Fibroblast of skin of abdomen (primary cell): ENCODE data around the gene ABCC8.

Experiments
- DNase-seq: peaks from one replicate; pipeline ENCODE4 v3.0.0-alpha.2; 2013

Gene ABCC8

GRCh38 chr11:17469998-17470397, 6.6 kb downstream of the ABCC8 start:
- DNase-seq = no peak

- no peak for DNase-seq
These were observed 8.5 kb downstream of the ABCC8 start for GRCh38 chr11:17468122-17468521.

DNA sequence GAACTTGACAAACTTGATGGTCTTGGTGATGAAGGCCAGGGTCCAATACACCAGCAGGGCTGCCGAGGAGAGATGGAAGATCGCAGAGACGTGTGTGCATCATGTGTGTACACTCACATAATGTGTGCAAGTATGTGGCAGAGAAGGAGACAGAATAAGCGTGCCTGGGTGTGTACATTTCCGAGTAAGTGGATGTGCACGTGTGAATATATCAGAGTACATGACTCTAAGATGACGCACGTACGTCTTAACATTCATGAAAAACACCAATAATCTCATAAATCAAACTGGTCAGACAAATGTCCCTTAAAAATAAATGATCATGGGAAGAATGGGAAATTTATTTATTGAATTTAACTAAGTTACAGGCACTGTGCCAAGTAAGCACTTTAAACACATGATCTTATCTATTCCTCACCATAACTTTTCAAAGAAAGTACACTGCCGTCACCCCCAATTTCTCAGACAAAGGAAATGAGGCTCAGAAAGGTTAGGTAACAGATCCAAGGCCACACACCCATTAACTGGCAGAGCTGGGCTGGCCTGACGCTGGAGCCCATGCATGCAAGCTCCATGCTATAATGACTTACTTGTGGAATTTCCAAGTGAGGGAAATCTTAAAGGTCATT, 13.0 kb downstream of the ABCC8 start:
- no peak for DNase-seq

DNA sequence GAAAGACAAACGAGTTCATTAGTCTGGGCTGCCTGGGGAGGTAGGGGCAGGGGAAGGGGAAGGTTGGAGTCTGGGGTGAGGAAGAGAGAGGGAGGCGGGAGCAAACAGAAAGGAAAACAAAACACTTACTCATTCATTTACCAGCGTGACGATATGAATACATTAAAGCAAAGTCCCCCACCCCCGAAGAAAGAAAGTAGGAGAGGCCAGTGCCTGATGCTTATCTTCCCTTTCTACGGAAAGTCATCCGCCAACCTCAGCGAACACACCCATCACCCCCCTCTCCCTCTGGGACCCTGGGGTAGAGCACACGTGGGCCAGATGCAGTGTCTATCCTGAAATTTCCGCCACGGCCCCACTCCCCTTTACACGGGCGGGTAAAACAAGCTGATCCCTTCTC, 13.7 kb downstream of the ABCC8 start:
- DNase-seq = no peak

DNA sequence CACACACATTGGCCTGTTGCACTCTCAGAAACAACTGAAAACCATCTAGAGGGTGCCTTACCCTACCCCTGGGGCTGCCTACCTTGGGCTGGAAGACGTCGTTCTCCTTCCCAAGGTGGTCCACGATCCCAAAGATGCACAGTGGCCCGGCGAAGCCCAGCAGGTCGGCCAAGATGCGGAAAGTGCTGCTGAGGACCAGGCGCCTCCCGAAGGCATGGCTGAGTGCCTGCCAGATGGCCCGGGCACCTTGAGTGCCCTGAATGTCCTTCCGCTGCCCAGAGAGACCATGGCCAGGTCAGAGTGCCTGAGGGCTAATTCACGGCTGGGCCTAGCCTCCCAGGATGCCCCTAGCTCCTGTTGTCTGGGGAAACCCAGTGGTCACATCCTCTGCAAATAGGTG, 16.2 kb downstream of the ABCC8 start:
- no peak for DNase-seq

DNA sequence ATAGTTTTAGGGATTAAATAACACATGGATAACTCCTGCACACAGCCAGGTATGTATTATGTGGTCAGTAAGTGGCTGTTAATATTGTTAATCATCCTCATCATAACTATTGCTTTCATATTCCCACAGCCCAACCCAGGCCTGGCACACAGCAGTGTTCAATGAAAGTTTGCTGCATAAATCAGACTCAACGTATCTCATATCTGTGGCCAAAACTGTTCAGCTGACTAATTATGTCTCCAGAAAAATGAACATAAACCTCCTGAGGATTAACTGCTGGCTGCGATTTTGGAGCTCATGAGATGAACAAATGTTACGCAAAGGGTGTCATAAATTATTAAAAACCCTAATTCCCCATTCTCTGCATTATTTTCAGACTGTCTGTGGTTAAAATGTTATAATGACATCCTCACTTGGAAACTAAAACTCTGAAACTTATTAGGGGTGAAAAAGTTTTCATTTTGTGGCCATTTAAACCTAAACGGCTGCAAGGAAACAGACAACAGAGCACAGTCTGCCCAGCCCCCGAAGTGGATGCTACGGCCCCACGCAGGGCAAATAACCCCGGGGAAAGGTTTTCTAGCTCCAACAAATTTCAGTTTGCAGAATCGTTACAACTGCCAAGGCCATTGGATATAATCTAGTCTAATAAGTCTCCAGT, 17.3 kb downstream of the ABCC8 start:
- peak; percentile 20 for DNase-seq

- no peak for DNase-seq
These were observed 18.4 kb downstream of the ABCC8 start for GRCh38 chr11:17458268-17458667.

DNA sequence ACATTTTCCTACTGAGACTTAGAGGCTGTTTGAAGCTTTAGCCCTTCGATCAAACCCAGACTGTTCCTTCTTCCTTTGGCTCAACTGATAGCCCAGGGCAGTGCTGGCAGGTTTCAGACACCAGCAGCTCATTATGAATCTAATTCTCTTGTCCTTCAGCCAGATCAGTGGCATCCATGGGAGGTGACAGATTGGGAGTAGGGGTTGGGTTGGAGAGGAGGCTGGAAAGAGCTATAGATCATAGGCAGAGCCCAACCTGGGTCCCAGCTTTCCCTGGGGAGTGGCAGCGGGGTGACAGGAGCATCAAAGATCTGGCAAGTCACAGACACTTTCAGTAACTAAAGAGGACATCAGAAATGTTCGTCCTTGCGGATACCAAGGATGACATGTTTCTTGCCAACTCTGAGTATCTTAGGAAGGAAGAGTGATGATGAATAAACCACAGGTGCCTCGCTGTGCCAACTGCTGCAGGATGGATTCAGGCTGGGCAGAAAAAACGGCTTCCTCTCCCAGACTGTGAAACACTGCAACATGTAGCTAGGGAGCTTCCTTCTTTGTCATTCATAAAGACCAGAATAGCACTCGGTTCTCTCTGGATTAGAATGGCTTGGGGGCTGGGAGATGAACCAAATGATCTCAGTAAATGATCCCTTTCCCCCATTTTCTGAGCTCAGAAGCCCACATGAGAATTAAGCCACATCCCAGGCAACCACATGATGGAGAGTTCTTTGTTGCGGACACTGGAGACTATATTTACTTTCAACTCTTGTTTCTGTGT, 19.1 kb downstream of the ABCC8 start:
- no peak for DNase-seq

DNA sequence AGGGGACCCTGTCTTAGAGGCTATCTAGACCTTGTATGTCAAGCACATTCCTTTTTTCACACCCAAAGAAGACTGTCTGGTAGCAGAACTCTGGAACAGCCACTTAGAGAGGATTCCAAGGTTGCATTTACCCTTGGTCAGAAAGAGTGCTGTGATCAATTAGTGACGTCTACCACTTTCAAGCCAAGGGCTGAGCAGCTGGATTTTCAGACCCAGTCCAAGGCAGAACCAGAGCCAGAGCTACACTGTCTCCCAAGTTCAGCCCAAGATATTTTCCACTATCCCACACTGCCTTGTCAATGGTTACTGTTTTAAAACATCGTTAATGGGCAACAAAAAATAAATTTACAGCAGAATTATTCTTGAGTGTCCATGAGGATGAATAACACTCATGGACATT, 24.0 kb downstream of the ABCC8 start:
- DNase-seq = no peak

DNA sequence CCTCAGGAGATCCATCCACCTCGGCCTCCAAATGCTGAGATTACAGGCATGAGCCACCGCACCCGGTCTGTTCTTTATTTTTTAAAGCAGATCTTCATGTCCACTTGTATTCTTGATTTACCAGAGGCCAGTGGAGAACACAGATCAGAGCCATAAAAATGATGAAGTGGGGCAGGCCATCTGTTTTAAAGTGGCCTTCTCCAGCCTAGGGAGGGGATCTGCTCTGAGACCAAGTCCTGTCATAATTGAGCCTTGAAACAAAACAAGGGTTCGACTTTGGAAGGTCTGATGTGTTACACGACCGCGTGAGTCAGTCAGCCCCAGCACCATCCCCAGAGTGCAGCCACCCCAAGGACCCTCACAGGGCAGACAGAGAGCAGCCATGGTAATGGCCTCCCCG, 27.5 kb downstream of the ABCC8 start:
- DNase-seq = no peak

DNA sequence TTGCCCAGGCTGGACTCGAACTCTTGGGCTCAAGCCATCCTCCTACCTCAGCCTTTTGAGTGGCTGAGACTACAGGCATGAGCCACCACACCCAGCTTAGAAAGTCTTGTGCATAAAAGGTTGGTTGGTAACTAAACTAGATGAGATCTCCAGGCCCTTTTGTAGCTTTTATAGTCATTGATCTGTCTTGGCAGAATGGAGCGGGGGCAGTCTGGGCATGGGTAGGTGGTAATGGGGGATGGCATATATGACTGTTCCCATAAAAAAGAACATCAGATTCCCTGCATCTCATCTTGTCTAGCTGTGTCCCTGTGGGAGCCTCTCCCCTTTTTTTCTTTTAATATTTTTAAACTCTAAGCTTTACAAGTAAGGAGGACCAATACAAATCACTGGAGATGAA, 30.2 kb downstream of the ABCC8 start:
- no peak for DNase-seq

- DNase-seq = no peak
These were observed 31.3 kb downstream of the ABCC8 start for GRCh38 chr11:17445240-17445795.

DNA sequence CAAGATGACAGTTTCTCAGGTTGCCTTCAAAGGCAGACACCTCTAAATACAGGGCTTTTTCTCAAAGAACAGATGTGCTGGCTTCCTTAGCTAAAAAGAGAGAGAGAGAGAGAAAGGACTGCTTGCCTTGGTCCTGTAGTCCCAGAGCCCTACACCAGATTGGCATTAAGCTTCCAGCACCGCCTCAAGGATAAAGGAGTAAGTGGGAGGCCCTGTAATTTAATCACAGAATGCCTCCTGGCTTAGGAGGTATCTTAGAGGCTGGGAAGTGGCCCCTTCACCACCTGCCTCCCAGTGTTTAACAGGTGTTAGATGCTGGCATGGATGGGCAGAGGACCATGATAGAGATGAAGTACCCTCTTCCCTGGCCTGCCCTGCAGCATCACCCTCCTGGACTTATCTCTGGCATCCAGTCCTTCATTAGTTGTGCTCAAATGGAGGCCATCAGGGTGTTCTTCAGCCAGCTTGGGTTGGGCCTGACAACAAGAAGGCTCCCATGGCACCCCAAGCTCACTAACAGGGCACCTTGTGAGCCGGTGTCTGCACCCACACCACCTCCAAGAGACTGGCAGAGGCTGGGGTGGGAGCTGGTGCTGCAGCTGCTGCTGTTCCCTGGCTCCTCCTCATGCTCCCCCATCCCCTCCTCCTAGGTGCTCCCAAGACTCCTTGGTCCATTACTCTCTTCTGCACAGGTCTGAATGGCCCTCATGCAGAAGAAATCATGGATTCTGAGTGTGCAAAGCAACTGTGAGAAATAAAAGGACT, 32.5 kb downstream of the ABCC8 start:
- no peak for DNase-seq

GRCh38 chr11:17443423-17443822, 33.2 kb downstream of the ABCC8 start:
- DNase-seq = no peak

GRCh38 chr11:17443000-17443399, 33.6 kb downstream of the ABCC8 start:
- no peak for DNase-seq

DNA sequence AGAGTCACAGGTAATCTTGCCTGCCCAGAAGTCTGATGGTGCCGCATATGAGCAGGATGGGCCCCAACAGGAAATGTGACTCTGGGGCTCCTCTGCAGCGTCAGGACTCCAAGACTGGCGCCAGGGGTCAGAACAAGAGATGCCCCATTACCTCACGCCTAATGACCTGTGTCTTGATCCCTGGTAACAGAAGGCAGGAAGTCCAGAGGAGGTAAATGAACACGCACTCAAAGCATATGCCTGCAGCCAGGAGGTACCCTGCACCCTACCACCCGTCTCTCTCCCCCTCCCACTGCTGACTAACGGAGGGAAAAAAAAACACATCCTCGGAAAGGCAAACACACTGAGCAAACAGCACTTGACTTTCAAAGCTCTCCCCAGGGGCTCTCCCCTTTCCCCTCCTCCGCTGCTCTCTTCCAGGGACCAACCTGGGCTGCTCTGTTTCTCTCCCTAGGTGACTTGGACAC, 37.3 kb downstream of the ABCC8 start:
- no peak for DNase-seq

DNA sequence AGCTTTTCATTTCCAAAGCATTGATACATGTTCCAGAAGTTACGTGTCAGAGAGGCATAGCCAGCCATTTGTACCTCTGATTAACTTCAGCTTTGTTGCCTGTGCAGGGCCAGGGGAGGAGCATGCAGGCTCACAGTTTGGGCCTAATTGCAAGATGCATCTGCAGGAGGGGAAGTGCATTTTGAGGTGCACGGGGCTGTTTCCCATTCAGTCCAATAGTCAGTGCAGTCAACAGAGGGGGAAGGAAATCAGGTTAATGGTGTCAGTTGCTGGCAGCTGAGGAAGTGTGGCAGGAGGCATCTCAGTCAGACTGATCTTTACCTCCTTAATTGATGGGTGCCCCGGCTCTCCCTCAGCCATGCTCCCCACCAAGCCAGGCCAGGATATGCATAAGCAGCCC, 39.3 kb downstream of the ABCC8 start:
- DNase-seq = no peak

DNA sequence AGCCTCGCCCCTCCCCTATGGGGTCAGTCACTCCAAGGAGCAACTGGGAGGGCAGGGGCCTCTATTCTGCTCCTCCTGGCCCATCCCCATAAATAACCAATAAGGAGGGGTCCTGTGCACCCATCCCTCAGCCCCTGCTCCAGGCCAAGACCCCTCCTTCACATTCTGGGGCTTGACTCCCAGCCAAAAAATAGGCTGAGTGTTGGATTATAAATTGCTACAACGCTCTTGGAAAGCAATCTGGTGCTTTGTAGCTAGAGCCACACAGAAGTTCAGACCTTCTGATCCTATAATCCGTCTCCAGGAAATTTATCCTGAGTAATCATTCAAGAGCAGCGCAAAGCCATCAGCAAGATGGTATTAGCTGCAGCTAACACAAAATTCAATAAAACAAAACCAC, 42.5 kb downstream of the ABCC8 start:
- no peak for DNase-seq

DNA sequence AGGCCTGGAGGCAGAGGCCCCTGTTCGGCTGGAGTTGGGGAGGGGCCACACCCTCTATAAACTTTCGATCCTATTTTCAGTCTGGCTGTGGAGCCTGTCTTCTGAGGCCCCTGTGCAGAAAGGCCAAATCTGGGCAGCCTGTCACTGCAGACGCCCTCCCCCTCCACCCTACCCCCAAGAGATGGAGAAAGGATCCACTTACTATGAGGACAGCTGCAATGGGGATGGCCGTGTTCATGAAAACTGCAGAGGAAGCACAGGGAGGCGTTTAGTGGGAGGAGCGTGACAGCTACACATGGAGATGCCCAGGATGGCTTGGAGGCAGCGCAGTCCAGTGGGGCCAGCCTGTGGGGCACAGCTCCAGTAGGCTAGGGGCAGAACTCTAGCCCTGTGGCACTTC, 44.6 kb downstream of the ABCC8 start:
- no peak for DNase-seq

GRCh38 chr11:17431139-17431538, 45.5 kb downstream of the ABCC8 start:
- DNase-seq = no peak

DNA sequence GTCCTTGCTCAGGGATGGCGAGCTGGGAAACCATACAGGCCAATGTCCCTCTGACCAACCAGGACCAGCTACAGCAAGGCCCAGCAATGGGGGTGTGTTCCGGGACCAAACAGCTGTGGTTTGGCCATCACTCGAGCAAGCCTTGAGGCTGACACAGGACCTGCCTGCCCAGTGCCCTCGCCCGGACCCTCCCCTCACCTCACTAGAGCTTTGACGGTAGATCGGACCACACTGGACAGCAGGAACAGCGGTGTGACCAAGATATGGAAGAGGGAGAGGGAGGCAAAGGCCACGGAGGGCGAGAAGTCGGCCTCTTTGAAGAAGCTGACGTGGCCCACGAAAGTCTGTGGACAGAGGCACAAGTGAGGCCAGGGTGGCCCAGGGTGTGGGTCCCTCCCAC, 46.0 kb downstream of the ABCC8 start:
- no peak for DNase-seq

GRCh38 chr11:17428925-17429324, 47.7 kb downstream of the ABCC8 start:
- DNase-seq = no peak

DNA sequence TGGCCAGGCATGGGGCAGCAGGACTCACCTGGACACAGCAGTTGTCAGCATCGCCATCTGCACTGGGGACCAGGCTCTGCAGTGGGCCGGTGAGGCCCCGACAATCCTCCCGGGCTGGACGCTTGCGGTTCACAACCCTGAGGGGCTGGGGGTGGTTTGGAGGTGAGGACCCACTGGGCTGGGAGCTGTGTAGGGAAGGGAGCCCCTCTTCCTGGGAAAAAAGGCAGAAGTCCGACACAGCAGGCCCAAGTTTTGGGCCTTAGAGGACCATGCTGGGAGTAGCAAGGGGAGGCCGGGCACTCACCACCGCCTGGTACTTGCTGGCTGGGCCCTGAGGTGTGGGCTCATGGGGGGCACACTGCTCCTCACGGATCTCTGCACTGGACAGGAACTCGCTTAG, 48.4 kb downstream of the ABCC8 start:
- no peak for DNase-seq
